Posterior cingulate gyrus (tissue), 11 donors: ENCODE results near the gene MTMR3.
"Not testable (repeated sequence)": the region's sequence is repeated elsewhere in the genome, so short reads cannot be mapped to it uniquely, and the experiment has no call there.

ENCODE experiments used
- DNase-seq, 10 donors: peaks; one replicate each; pipeline versions ENCODE4 v3.0.0 to v3.0.0-alpha.2; 2020 to 2021; ENCODE audit warnings: mixed read lengths in 3 of 10
- intact Hi-C: fragments of 100-400 bp; cut with DNase I; formaldehyde crosslinking; loops from one replicate; pipeline ENCODE4 v1.15.1; 2023

MTMR3 gene

DNA sequence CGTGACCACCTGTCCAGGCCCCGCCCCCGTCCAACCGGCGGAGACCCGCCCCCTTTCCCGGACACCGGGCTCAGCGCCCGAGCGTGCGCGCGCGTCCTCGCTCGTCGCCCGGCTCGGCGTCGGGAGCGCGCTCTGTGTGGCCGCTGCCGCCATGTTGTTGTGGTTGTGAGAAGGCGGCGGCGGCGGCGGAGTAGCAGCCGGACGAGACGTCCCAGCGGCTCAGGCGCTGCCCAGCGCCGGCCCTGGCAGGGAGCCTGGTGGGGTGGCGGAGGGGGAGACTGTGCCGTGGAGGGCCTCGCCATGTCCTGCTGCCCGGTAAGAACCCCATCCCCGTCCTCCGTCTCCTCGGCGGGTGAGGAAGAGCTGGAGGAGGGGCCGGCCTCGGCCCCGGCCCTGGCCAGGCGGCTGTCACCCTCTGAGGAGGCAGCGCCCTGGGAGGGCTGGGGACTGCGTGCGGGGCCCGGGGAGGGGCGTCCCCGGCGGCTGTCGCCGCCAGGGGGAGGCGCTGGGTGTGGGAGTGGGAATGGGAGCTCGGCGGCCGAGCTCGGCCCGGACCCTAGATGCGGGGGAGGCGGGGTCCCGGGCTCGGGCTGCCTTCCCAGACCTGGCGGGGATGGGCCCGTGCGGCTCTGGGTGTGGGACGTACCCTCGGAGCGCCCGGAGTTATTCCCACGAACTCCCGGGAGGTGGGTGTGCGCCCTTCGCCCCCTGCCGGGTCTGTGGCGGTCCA is at the start of gene MTMR3:
MTMR3 (plus strand) TSS at position 130 of the 730 bp plus-strand sequence. CDS start 87,886 bp downstream, outside the sequence.
- peak; percentile 85 to 99 (median 92) for DNase-seq
- intact Hi-C loops = loop anchor here (5.0 kb wide), 1 partner anchor 46 kb away; the partner anchor contains the start of gene ASCC2

DNA sequence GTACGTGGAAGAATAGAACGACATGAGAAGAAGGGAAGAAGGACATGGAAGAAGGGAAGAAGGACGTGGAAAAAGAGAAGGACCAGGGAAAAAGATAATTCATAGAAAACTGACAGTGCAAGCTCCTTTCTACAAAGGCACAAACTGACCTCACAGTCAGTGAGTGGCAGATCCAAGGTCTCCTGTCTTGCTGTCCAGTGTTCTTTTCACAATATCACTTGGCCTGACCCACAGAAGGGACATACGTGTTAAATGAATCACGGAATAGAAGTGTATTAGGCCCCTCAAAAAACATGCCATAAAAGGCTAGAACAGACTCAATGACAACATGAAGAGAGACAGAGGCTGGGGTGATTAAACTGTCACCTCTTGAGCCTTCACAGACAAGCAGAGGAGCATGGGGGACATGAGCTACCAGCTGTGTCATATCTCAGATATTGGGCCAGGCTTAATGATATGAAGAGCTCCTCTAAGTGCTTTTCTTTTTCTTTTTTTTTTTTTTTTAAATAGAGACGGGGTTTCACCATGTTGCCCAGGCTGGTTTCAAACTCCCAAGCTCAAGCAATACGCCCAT is 49.5 kb upstream of the MTMR3 start:
- intact Hi-C loops = no loop called here
- DNase-seq = no peak

DNA sequence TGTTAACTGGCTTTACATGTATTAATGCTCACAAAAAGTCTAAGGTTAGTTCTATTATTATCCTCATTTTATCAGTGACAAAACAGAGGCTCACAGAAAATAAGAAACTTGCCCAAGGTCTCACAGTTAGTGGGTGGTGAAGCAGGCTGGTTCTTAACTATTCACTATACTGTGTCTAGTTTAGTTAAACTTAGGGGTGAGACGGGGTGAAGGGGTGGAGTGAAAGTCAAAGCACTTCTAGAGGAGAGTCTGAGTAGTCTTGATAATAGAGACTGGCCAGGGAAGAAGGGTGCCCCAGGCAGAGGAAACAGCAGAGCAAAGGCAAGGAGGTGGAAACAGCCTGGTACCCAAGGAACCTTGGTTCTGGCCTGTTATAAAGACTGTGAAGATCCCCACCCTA is 48.9 kb upstream of the MTMR3 start:
- intact Hi-C loops = no loop called here
- peak in 1 of 10 donors; percentile 7 for DNase-seq

DNA sequence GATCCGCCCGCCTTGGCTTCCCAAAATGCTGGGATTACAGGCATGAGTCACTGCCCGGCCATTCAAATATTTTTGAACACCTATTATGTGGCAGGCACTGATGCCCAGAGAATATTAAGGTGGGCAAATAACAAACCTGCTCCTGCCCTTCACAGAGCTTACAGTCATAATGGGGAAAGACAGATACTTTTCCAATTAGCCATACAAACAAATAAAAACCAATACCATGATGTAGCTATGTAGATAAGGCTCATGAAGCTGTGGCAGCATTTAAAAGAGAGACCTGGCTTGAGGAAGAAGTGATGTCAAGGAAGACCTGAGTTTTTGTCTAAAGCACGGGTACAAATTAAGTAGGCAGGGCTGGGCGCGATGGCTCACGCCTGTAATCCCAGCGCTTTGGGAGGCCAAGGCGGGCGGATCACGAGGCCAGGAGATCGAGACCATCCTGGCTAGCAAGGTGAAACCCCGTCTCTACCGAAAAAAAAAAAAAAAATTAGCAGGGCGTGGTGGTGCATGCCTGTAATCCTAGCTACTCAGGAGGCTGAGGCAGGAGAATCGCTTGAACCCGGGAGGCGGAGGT is 46.1 kb upstream of the MTMR3 start:
- DNase-seq = peak in 1 of 10 donors; percentile 53
- intact Hi-C loops = loop anchor here (5.0 kb wide), 1 partner anchor 45 kb away; the partner anchor contains the start of gene MTMR3

DNA sequence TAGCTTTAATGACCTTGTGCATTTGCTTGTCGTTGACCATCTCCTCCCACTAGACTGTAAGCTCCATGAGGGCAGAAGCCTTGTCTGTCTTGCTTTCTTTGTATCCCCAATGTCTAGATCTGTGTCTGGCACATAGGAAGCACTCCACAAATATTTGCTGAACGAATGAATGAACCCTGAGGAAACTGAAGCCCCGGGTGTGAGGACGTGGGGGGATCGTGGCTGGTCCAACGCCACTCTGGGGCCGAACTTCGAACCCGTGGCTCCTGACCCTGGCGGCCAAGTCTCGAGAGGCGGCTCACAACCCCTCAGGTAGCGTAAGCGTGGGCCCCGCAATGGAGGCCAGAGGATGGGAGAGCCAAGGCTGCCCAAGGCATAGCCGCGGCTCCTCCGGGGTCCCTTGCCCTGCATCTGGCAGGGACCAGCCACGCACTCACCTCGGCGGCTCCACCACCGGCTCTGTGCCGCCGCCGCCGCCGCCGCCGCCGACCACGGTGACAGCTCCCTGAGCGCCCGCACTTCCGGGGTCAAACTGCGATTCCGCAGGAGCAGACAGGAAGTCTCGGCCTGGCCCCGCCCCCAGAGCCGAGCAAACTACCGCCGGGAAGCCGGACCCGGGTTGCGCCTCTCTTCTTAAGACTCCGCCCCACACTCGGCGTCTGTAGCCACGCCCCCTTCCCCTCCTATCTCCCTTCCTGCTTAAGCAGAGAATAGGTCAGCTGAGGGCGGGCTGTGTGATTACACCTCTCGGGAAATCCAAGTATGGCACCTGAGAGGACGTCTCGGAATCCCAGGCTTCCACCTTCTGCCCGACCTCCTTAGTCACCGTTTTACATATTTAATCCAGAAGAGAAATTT is 45.0 kb upstream of the MTMR3 start, which contains the start of gene ASCC2:
ASCC2 (minus strand) TSS at position 534 of the 858 bp plus-strand sequence. CDS start 5,949 bp downstream, outside the sequence.
- peak; percentile 94 to 100 (median 98) for DNase-seq
- intact Hi-C loops = loop anchor here (5.0 kb wide), 1 partner anchor 44 kb away; the partner anchor contains the start of gene MTMR3

DNA sequence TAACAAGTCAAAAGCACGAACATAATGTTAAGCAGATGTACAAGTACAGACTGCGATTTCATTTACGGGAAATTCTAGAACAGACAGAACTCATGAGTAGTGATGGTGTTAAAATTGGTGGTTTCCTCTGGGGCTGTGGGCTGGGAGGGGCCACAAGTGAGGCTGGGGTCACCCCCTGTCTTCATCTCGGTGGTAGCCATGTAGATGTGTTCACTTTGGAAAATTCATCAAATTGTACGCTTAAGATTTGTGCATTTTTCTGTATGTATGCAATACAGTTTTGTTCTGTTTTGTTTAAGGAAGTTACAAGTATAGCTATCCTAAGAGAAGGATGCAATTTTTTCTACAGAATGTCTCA is 44.4 kb upstream of the MTMR3 start:
- intact Hi-C loops = loop anchor here (5.0 kb wide), 1 partner anchor 44 kb away; the partner anchor contains the start of gene MTMR3
- DNase-seq = peak in 1 of 10 donors; percentile 53

DNA sequence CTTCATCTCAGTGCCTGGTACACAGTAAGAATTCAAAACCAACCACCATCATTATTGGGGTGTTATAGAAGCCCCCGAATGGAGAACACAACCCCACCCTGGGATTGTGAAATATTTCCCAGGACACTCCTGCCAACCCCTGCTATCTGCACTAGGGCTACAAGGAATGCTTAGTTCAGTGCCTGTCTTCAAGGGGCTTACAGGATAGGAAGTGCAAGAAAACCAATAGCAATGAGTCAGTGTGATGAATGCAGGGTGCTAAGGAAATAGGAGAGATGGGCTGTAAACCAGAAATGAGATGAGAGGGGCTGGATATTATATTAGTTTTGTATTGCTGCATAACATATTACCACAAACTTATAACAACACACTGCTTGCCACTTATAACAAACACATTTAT is 43.9 kb upstream of the MTMR3 start:
- DNase-seq = no peak
- intact Hi-C loops = loop anchor here (5.0 kb wide), 1 partner anchor 43 kb away; the partner anchor contains the start of gene MTMR3

DNA sequence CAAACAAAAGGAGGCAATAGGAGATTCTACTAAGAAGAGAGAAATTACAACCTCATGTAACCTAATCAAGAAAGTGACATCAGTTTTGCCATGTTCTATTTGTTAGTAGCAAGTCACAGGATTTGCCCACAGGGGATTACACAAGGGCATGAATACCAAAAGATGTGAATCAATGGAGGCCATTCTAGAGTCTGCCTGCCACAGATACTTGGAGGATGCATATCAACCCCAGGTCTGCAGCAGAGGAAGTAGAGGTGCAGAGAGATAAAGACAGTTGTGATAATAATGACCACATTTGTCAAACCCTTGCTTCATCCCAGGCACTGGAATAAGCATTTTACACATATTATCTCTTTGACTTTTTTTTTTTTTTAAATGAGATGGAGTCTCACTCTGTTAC is 42.5 kb upstream of the MTMR3 start:
- no peak for DNase-seq
- intact Hi-C loops = no loop called here

DNA sequence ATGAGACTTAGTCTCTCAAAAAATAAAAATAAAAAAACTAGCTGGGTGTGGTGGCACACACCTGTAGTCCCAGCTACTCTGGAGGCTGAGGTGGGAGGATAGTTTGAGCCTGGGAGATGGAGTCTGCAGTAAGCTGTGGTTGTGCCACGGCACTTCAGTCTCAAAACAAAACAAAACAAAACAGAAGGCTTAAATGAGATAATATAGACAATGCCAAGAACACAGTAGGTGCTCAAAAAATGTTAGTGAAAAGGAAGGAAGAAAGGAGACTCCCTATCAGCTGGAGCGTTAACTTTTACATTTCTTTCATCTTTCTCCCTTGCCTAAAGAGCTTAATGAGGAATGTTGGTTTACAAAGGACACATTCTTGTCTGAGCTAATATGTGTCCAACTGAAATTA is 40.8 kb upstream of the MTMR3 start:
- no peak for DNase-seq
- intact Hi-C loops = no loop called here

DNA sequence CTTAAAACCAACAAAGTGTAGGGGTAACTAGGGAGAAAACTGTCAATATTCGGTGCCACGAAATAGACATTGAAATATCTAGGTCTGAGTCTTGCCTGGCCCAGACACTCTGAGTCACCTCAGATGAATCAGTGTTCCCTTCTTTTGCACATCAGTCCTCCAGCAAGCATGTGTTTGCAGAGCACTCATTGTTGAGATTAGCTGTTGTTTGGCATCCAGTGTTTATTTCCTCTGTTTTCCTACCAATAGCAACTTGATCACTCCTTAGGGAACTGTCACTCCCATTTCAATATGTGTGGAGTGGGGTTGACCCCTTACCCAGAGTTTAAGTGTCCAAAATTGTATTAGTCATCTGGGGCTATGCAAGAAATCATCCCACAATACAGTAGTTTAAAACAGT is 40.2 kb upstream of the MTMR3 start:
- intact Hi-C loops = no loop called here
- no peak for DNase-seq

DNA sequence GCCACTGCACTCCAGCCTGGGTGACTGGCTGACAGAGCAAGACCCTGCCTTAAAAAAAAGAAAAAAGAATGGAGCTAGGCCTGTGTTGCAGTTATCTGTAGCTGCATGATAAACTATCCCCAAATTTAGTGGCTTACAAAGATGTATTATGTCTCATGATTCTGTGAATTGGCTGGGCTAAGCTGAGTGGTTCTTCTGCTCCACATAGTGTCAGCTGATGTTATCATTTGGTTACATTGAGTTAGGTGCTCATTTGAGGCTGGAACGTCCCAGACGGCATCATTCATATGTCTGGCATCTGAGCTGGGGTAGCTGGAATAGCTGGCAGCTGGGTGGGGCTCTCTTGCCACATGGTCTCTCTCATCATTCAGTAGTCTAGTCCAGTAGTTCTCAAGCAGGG is 36.7 kb upstream of the MTMR3 start:
- intact Hi-C loops = no loop called here

DNA sequence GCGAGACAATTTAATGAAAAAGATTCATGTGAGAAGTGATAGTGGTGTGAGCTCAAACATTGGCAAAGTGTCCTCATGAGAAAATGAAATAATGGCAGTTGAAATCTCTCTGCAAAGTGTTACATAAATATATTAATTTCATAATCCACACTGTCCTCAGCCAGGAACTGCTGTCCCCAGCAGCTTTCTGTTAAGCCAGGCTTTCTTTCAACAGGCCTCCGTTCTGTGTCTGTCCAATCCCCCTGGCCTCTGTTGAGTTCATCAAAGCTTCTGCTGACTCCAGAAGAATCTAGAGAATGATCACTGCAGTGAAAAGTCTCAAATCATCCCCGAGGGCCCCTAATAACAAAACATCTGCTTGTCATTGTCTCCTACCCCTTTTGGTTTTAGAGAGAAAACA is 34.9 kb upstream of the MTMR3 start:
- no peak for DNase-seq
- intact Hi-C loops = no loop called here

More for the DNA sequence above, 36.7 kb upstream of the MTMR3 start:
- DNase-seq = no peak

DNA sequence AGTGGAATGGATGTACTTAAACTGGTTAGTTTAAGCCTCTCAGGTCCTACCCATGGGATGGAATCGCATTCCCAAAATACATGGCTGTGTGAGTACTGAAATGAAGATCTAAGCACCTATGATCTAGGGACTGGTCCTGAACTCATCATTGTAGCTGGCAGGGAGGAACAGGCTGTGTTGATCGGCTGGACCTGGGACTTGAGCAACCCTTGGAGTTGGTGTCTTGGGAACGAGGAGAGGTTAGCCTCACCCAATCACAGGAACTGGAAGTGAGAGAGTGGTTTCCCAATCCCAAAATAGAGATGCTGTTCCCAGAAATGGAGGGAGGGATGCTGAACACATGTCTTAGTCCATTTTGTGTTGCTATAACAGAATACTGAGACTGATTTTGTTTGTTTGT is 28.5 kb upstream of the MTMR3 start:
- intact Hi-C loops = no loop called here

DNA sequence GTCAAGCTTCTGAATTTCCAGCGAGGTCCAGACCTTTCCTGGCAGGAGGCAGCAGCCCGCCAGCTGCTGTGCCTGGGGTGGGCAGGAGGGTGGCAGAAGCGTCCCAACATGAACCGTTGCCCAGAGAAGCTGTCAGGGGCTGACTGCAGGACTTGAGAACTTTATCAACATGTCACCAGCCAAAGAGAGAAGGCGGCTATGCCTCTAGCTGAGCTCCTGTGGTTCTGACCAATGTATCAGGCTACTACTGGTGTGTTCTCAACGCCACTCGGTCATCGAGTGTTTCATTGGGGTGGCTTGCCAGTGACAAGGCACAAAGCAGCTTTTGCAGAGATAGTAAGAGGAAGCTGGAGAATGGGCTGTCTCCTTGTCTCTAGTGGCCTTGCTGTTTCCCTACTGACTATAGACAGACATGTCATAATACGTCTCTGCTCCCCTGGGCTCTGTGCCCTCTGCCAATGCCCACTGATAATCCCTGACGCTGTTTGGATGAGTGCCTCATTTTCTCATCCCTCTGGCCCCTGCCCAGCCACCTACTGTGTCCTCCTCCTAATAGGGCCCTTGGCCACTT is 27.3 kb upstream of the MTMR3 start:
- DNase-seq = peak in 1 of 10 donors; percentile 24
- intact Hi-C loops = no loop called here

More for the DNA sequence above, 28.5 kb upstream of the MTMR3 start:
- no peak for DNase-seq

DNA sequence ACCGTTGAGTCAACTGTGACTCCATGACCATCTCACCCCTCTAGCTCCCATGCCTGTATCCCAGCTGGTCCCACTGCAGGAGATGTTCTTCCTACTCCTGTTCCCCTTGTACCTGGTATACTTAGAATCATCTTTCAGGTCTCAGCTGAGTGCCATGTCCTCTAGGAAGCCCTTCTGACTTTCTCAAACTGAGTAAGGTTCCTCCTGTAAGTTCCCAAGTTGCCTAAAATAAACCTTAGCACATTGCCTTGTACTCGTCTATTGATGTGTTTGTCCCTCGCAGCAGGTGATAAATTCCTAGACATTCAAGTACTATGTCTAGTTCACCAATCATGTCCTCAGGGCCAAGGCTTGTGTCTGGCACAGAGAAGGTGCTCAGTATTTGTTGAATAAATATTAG is 26.5 kb upstream of the MTMR3 start:
- no peak for DNase-seq
- intact Hi-C loops = no loop called here

DNA sequence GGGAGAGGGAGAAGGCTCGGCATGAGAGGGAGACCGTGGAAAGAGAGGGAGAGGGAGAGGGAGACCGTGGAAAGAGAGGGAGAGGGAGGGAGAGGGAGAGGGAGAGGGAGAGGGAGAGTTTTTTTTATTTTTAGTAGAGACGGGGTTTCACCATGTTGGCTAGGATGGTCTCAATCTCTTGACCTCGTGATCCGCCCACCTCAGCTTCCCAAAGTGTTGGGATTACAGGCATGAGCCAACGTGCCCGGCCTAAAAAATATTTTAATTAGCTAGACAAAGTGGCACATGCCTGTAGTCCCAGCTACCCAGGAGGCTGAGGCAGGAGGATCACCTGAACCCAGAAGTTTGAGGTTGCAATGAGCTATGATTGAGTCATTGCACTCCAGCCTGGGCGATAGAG is 23.9 kb upstream of the MTMR3 start:
- intact Hi-C loops, DNase-seq: not testable (repeated sequence)

DNA sequence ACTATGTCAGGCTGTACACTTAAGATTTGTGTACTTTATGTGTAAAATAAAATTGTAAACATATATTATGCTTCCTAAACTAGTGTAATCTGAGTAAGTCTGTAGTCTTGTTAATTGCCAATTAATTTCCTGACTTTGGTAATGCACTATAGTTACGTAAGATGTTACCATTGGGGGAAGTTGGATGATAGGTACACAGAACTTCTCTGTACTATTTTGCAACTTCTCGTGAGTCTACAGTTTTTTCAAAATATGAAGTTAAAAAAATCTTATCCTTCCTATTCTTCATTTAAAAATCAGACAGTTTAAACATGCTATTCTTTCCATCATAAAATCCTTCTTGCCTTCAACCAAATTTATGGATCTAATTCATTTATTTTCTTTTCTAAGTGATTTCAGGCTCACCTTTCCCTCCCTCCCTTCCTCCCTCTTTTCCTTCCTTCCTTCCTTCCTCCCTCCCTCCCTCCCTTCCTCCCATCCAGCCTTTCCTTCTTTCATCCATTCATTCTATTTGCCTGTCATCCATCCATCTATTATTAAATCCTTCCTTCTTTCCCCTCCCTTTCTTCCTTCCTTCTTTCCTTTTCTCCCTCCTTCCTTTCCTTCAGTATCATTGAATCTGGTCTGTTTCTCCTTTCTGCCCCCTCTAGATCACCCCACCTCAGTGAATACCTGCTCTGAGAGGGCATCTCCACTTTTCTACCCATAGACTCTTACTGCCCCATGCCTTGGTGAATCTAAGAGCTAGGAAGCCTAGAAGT is 22.8 kb upstream of the MTMR3 start:
- intact Hi-C loops = no loop called here
- DNase-seq = no peak

DNA sequence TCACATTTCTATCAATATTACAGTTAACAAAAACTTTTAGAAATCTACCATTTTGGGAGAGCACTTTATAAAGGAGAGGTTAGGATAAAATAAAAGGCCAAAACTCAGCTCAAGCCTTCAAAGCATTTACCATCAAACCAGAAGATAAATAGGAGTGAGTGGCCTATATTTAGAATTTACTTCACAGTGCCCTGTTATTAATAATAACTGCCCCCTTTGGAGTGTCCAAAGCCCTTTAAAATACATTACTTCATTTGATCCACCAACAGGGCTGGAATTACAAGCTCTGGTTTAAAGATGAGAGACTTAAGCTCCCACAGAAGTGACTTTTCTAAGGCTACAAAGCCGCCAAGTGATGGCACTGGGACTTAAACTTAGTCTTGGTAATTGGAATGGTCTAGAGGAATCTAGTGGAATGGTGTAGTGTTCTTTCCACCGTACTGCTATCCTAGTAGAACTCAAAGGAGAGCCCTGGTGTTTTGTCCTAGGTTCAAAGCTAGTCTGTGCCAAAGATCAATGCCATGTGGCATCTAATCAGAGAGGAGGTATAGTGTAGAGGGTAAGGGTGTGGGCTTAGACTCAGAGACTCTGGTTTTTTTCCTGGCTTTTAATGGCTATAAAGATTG is 21.2 kb upstream of the MTMR3 start:
- DNase-seq = no peak
- intact Hi-C loops = no loop called here

DNA sequence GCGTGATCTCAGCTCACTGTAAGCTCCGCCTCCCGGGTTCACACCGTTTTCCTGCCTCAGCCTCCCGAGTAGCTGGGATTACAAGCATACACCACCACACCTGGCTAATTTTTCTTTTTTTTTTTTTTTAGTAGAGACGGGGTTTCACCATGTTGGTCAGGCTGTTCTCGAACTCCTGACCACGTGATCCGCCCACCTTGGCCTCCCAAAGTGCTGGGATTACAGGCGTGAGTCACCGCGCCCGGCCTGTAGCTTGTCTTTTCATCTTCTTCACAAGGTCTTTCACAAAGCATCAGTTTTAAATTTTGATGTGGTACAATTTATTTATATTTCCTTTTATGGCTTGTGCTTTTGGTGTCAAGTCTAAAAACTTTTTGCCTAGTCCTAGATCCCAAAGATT is 17.4 kb upstream of the MTMR3 start:
- DNase-seq, intact Hi-C loops: not testable (repeated sequence)
